ENCODE results near the gene SQSTM1. TPM values are rescaled to one million over a fixed set of nuclear protein-coding genes. Genes with fewer than 3 reads are reported as not detected.

The SQSTM1 gene
- total and polyA plus RNA-seq, 2 of the 8 experiments (the other 6 are each of a cell fraction or from before 2014, with no cell fraction given), result 78.6 to 110 TPM

DNA sequence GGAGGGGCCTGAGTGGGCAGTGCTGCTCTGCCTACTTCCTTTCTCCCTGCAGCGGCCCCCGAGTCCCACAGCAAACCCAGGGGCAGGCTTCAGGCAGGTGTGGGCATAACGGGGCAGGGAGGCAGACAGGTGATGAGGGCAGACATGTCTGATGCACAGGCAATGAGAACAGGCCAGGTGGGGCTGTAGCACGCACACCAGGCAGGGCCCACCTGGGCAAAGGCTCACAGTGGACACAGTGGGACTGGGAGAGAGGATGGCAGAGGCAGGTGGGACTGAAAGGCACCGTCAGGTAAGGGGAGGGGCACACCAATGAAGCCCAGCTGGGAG lies 21.1 kb upstream of the SQSTM1 start:
- Histone ChIP-seq H3K9me3 (ENCODE audit: insufficient read depth in 2 of 2, low read depth in 1 of 2, low read length in 1 of 2) (no peaks in the 10 kb centered on the region), H3K56ac (replicated peaks; ENCODE audit: insufficient read length, low read depth, low read length) (no peak overlapping the region), H3K36me3 (ENCODE audit: control insufficient read depth in 2 of 4, insufficient read depth in 4 of 4, low read length in 3 of 4) (peaks cover 12 to 31% (median 27%) of the 10 kb centered on the region in 4 experiments), H4K20me1 (replicated peaks in 1 of 2; ENCODE audit: control insufficient read depth in 1 of 2, insufficient read depth in 2 of 2, low read length in 2 of 2) (peaks cover 12 to 28% of the 10 kb centered on the region in 2 experiments), H3K4me1 (replicated peaks in 1 of 4; ENCODE audit: control insufficient read depth in 3 of 4, insufficient read depth in 4 of 4, low read length in 3 of 4) (peaks cover 0 to 32% (median 30%) of the 10 kb centered on the region in 4 experiments; a peak in 6 of 7 replicates), H2BK120ac (replicated peaks; ENCODE audit: low read depth, low read length) (no peak overlapping the region), H3K9ac (replicated peaks in 1 of 4; ENCODE audit: extremely low read depth in 1 of 4, low read depth in 3 of 4, low read length in 3 of 4) (no peak overlapping the region), H3K23me2 (ENCODE audit: low read depth, low read length) (peaks cover 7% of the 10 kb centered on the region), H4K91ac (replicated peaks; ENCODE audit: insufficient read length, low read length) (no peak overlapping the region), H3K79me2 (ENCODE audit: control insufficient read depth in 1 of 2, insufficient read depth in 2 of 2, low read length in 2 of 2) (peaks cover 0 to 11% of the 10 kb centered on the region in 2 experiments; a peak in 2 of 4 replicates), H4K5ac (ENCODE audit: insufficient read length, low read depth, low read length) (no peak overlapping the region), H2BK5ac (ENCODE audit: low read depth, low read length) (no peak overlapping the region; the same call in 1 of the 2 replicates), H4K8ac (ENCODE audit: extremely low read depth, insufficient read depth, low read length) (no peak overlapping the region), H3K4me2 (ENCODE audit: insufficient read depth in 1 of 2, low read depth in 2 of 2, low read length in 2 of 2) (no peak overlapping the region), H3K14ac (ENCODE audit: insufficient read length) (no peak overlapping the region), H2BK12ac (ENCODE audit: low read depth, low read length) (no peak overlapping the region), H3K4me3 (ENCODE audit: extremely low read depth in 1 of 4, insufficient read depth in 2 of 4, low read depth in 3 of 4, low read length in 4 of 4) (no peak overlapping the region), H3K27me3 (replicated peaks in 1 of 4; ENCODE audit: control insufficient read depth in 3 of 4, extremely low read depth in 1 of 4, insufficient read depth in 3 of 4, low read length in 3 of 4) (no peaks in the 10 kb centered on the region), H2AK5ac (ENCODE audit: low read depth, low read length) (no peak overlapping the region), H3K27ac (ENCODE audit: low read depth, low read length) (no peak overlapping the region), H3K4ac (replicated peaks; ENCODE audit: insufficient read length, low read depth, low read length) (no peak overlapping the region), H2AFZ (ENCODE audit: low read length) (no peak overlapping the region), H2BK20ac (ENCODE audit: low read length) (no peak overlapping the region), H3K23ac (ENCODE audit: insufficient read length) (no peak overlapping the region), H2BK15ac (ENCODE audit: low read length) (no peak overlapping the region), H3K18ac (ENCODE audit: extremely low read depth, low read length) (no peak overlapping the region), H3K79me1 (ENCODE audit: low read depth, low read length) (peaks cover 6% of the 10 kb centered on the region; the same call in 1 of the 2 replicates)
- DNase-seq (ENCODE audit: low read depth in 1 of 2, low spot score in 2 of 2) (no peak), FAIRE-seq (no peak)
- ChIA-PET CTCF (ENCODE audit: partially characterized antibody) (interaction anchor here (1.0 to 1.5 kb wide), 3 partner anchors 28 to 37 kb away, joined by 3 to 5 read pairs (median 4); no protein-coding TSS in a partner anchor), POLR2A (ENCODE audit: partially characterized antibody) (interaction anchor here (16.9 kb wide), 1 partner anchor 17 kb away, joined by 207 read pairs; the partner anchor contains the start of gene SQSTM1)
- WGBS, 2 experiments (ENCODE audit: extremely low coverage in 1 of 2, insufficient coverage in 1 of 2, insufficient read length in 1 of 2, insufficient replicate concordance in 2 of 2, low coverage in 1 of 2, low lambda C conversion rate in 2 of 2, missing lambda C conversion rate in 1 of 2), result 88% methylated on average over 5 of the region's 5 CpGs; no CpG with 5 or more reads in 1 of the 2 experiments
- no peak for TF ChIP-seq KDM4A (IDR thresholded peaks at IDR 0.05; ENCODE audit: low read depth, low read length, severe bottlenecking)
- TF ChIP-seq CHD2 (IDR thresholded peaks at IDR 0.05; ENCODE audit: low read length), result no peak
- TF ChIP-seq FOSL1 (IDR thresholded peaks at IDR 0.05; ENCODE audit: insufficient read depth, low read depth, low read length), result no peak
- TF ChIP-seq POLR2A (IDR thresholded peaks at IDR 0.05; ENCODE audit: control extremely low read depth in 1 of 2, low read depth in 2 of 2, low read length in 2 of 2), result no peak
- TF ChIP-seq EP300 (IDR thresholded peaks at IDR 0.05; ENCODE audit: borderline replicate concordance in 1 of 2, low read depth in 2 of 2, low read length in 2 of 2), result no peak
- no peak for TF ChIP-seq TEAD4 (IDR thresholded peaks at IDR 0.05; ENCODE audit: low read depth, low read length)
- no peak for TF ChIP-seq KDM1A (IDR thresholded peaks at IDR 0.05; ENCODE audit: borderline replicate concordance, low read length)
- no peak for TF ChIP-seq NRF1 (IDR thresholded peaks at IDR 0.05; ENCODE audit: low read depth, low read length)
- TF ChIP-seq ATF2 (IDR thresholded peaks at IDR 0.05; ENCODE audit: low read length), result no peak
- TF ChIP-seq HDAC6 (IDR thresholded peaks at IDR 0.05; ENCODE audit: low read depth, low read length), result no peak
- TF ChIP-seq JUND (IDR thresholded peaks at IDR 0.05; ENCODE audit: low read length), result no peak
- no peak for TF ChIP-seq SAP30 (IDR thresholded peaks at IDR 0.05; ENCODE audit: insufficient read depth, insufficient replicate concordance, low read length)
- TF ChIP-seq TBP (IDR thresholded peaks at IDR 0.05; ENCODE audit: low read depth, low read length), result no peak

All from H1 (cell line).